SKM-1 (cell line): Measurements from ENCODE around the gene TM4SF20.

Experiments
- DNase-seq: peaks from one replicate; lab custom pipeline; 2025; ENCODE audit not compliant: unreplicated experiment; lab: John Stamatoyannopoulos, UW

Gene TM4SF20

DNA sequence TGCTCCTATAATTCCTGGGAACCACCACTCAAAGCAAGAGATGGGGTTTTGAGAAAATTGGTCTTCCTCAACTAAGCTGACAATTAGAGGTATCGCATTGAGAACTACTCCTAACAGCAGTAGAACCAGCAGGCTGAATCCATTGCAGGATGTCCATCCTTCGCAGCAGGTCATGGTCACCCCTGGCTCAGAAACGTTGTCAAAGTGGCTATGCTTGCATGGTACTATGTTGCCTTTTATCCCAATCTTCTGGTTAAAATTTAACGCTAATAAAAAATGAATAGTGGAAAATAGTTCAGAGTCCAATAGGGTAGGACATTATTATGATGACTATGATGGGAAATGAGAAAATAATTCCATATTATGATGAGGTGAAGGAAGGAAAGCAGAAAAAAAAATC, at the start of gene TM4SF20:
TSS of gene TM4SF20 (minus strand) at position 212 of the 400 bp plus-strand sequence. CDS start at position 174, 38 bp downstream.
- DNase-seq: no peak

GRCh38 chr2:227428731-227429285, 49.7 kb upstream of the TM4SF20 start:
- DNase-seq: no peak

DNA sequence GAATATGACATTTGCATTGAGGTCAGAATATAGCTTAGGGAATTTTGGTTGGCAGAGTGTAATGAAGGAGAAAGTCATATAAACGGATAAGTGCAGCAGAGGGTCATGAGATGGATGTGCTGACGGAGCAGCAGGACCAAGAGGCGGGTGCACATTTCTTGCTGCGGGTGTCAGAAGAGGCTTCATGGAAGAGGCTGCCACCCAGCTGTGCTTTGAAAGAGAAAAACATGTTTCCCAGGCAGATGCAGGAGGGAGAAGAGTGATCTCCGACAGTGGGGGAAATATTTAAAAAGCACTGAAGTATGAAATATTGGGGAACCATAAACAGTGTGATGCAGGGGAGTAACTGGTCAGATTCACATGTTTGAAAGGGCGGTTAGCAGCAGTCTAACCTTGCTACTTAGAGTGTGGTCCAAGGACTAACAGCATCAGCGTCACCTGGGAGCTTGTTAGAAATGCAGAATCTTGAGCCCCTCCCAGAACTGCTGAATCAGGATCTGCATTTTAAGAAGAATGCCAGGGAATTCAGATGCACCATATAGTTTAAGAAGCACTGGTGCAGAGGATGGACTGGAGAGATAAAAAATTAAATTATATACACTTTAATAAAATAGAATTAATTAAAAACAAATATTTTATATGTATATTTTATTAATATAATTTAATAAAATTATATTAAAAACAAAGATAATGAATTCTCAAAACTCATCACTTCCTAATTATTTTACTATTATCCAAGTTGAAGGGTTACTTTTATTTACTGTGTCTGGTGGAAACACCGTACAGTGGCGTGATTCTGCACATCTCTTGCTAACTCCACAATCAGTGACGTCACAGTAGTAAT, 44.8 kb upstream of the TM4SF20 start:
- DNase-seq: no peak

GRCh38 chr2:227420087-227421052, 41.3 kb upstream of the TM4SF20 start:
- no peak for DNase-seq

DNA sequence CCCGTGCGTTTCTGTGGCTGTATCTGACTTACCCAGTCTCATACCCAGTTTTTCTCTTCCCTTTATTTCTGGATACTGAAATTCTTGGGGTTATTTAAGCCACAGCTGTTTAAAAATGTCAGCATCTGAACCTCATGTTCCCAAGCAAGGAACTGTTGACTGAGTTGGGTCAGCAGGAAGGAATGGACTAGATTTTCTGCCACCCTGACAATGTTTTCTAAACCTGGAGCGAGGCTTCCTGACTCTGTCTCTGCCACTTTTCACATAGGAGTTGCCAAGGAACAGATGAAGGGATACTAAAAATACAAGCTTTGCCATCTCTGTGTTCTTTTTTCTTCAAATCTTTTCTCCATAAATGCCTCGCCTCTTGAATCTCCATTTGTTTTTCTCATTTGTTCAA, 37.6 kb upstream of the TM4SF20 start:
- DNase-seq: no peak

GRCh38 chr2:227415538-227416424, 36.7 kb upstream of the TM4SF20 start:
- DNase-seq: peak; percentile 57

DNA sequence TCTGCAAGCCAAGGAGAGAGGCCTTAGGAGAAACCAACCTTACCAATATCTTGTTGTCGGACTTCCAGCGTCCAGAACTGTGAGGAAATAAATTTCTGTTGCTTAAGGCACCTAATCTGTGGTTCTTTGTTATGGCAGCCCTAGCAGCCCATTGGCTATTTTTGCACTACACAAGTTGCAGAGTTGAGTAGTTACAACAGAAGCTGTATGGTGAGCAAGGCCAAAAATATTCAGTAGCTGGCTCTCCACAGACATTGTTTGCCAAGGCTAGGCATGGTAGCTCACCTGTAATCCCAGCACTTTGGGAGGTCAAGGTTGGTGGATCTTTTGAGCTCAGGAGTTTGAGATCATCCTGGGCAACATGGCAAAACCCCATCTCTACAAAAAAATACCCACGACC, 35.7 kb upstream of the TM4SF20 start:
- DNase-seq: no peak

GRCh38 chr2:227413371-227413770, 34.3 kb upstream of the TM4SF20 start:
- no peak for DNase-seq

DNA sequence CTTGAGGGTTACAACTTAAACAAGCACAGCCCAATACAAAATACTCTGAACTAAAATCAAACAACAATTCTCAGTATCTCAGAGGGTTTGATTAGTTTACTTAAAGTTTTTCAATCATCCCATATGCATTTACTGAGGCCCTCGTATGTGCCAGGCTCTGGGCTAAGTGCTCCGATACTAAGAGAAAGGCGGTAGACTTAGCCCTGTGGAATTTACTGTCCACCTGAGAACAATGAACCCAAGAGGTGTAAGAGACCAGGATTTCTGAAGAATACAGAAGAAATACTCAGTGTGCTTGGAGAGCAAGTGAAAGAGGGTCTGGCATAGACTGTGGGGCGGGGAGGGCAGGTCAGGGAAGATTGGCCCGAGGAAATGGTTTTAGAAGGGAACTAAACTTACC, 33.8 kb upstream of the TM4SF20 start:
- DNase-seq: no peak

- no peak for DNase-seq
Measured at GRCh38 chr2:227411990-227412350, 32.9 kb upstream of the TM4SF20 start.

- DNase-seq: no peak
Measured at GRCh38 chr2:227411320-227411989, 32.3 kb upstream of the TM4SF20 start.

DNA sequence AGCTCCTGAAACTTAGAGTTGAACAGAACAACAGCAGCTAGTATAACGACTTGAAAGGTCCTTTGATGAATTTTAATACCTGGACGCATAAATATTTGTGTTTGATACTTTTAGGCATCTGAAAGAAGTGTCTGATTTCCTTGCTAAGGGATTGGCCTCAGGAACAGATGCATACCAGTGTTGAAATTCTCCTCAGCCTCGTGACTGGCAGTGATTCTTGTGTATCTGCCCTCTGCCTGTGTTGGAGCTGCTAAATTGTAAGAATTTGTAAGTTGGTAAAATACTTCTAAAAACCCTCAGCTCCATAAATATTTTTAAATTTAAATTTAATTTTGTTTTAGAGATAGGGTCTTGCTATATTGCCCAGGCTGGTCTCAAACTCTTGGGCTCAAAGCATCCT, 31.1 kb upstream of the TM4SF20 start:
- no peak for DNase-seq

DNA sequence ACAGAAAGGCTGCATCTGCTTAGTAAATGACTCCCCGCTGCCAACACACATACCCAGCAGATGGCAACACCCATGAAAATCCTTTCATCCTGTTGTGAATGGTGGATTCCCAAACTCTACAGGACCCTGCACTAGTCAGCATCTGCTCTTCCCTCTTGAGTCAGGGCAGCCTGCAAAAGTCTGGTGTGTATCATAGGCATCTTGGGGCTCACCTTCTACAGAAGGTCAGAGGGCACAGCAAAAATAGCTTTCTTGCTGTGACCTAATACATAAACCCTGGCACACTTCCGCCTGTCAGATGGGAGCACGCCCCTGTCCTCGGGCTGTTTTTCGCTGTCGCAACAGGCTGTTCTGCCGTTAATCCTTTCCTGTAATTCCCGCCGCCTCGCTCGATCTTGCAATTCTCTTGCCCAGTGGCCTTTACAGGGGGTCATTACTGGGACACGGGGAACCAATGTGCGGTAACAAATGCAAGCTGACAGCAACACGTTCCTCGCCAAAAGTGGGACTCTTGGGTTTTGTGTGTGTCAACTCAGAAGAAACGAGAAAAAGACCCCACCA, 28.6 kb upstream of the TM4SF20 start:
- peak; percentile 89 for DNase-seq

- no peak for DNase-seq
Measured at GRCh38 chr2:227406177-227407031, 27.3 kb upstream of the TM4SF20 start.

DNA sequence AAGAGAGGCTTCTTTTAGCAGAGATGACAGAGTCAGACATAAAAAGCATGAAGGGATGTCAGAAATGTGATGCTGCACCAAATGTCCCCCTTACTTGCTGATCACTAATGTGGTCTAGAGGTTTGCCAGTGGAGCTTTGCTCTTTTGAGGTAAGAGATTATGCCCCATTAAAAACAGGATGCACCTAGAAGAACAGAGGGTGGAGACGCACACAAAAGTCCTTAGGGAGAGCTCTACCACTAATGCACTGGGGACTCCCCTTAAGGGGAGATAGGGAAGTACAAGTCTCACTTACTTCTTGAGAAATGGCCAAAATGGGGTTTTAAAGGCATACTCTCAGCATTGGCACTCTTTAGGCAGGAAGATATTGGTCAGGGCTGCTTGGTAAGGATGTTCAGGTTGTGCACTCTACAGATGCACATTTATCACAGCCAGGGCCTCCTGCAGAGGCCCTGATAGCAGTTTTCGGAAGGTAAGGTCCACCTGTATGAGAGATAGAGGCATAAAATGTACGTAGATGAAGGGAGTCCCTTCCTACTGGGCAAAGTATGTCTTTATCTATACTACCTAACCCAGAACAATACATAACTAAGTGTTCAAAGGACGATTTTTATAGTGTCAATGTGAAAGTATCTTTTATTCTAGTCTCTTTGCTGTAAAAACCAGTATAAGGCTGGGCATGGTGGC, 25.6 kb upstream of the TM4SF20 start:
- DNase-seq: peak; percentile 36

DNA sequence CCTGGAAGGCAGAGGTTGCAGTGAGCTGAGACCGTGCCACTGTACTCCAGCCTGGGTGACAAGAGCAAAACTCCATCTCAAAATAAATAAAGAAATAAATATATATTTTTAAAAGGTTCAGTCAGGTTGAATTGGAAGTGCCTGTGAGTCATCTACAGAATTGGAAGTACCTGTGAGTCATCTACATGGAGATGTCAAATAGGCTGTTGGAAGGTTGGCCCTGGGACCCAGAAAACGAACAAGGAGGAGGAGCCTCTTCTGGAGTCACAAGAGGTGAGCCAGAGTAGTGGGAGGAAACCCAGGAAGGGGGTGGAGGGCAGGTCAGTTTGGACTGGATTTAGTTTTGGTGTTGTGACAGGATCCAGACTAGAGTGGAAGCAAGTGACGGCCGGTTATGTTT, 23.9 kb upstream of the TM4SF20 start:
- DNase-seq: no peak

DNA sequence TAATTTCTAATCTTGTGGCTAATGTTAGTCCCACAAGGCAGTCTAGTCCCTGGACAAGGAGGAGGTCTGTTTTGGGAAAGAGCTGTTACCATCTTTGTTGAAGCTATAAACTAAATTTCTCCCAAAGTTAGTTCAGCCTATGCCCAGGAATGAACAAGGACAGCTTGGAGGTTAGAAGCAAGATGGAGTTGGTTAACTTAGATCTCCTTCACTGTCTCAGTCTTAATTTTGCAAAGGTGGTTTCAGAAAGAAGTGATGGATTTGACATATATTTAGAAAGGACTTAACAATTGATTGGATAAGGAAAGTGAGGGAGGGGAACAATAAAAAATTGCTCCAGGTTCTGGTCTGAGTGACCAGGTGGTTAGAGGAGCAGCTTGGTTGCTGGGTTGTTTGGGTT, 23.2 kb upstream of the TM4SF20 start:
- no peak for DNase-seq

DNA sequence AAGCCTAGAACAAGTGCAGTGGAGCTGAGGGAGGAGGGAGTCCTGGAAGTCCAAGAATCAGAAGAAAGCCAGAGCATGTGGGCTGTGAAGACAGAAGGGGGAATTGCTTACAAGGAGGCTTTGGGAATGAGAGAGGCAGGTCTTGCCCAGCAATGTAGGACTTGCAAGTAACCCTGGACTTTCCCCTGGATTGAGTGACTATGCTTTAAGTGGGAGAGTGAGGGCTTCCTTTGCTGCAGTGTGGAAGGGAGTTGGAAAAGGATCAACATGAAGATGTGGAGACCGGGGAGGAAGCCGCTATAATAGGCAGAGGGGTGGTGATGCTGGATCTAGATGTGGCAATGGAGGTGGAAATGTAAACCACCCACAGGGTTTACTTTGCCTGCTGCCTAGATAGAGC, 22.4 kb upstream of the TM4SF20 start:
- no peak for DNase-seq
